Measurements from ENCODE around the gene UBE4B. TPM values are rescaled to one million over a fixed set of nuclear protein-coding genes. Genes with fewer than 3 reads are reported as not detected.

UBE4B gene
- total and polyA plus RNA-seq, 10 of the 15 experiments (the other 5 are each of a cell fraction or from before 2014, with no cell fraction given), result 2.9 to 32.6 (median 20.7) TPM

GRCh38 chr1:10032590-10033358 lies at the start of gene UBE4B (continued):
- no peak for TF ChIP-seq MTA2 (IDR thresholded peaks at IDR 0.05; ENCODE audit: low read depth)
- TF ChIP-seq MYC (IDR thresholded peaks at IDR 0.05; ENCODE audit: insufficient read depth, insufficient read length, insufficient replicate concordance, low read length, severe bottlenecking), result no peak
- TF ChIP-seq IRF3 (IDR thresholded peaks at IDR 0.05), result peak; percentile 59; the same call in 1 of the 2 replicates
- peak; percentile 86 for TF ChIP-seq LARP7 (IDR thresholded peaks at IDR 0.05)
- no peak for TF ChIP-seq IKZF2 (IDR thresholded peaks at IDR 0.05)
- TF ChIP-seq CREB1 (IDR thresholded peaks at IDR 0.05; ENCODE audit: low read depth), result peak; percentile 54; the same call in 1 of the 2 replicates
- no peak for TF ChIP-seq CUX1 (IDR thresholded peaks at IDR 0.05; ENCODE audit: insufficient replicate concordance, low read depth, low read length)
- peak; percentile 26; the same call in 1 of the 2 replicates for TF ChIP-seq PKNOX1 (IDR thresholded peaks at IDR 0.05)
- no peak for TF ChIP-seq KAT2A (conservative IDR thresholded peaks at IDR 0.05; ENCODE audit: control insufficient read depth, low read depth, low read length)
- peak; percentile 54; the same call in 1 of the 2 replicates for TF ChIP-seq NKRF (conservative IDR thresholded peaks at IDR 0.05)
- TF ChIP-seq CEBPB (IDR thresholded peaks at IDR 0.05; ENCODE audit: borderline replicate concordance in 1 of 2, low read depth in 2 of 2, low read length in 2 of 2), result no peak
- peak; percentile 40 for TF ChIP-seq SMAD1 (IDR thresholded peaks at IDR 0.05; ENCODE audit: low read depth, partially characterized antibody)
- no peak for TF ChIP-seq MEF2B (IDR thresholded peaks at IDR 0.05; ENCODE audit: partially characterized antibody, poor library complexity, severe bottlenecking)
- peak; percentile 63 for TF ChIP-seq RAD21 (IDR thresholded peaks at IDR 0.05; ENCODE audit: insufficient read depth, low read depth, low read length)
- no peak for TF ChIP-seq HDAC2 (IDR thresholded peaks at IDR 0.05)
- peak; percentile 85 to 97 for TF ChIP-seq BHLHE40 (IDR thresholded peaks at IDR 0.05; ENCODE audit: borderline replicate concordance in 1 of 2, low read depth in 2 of 2, low read length in 1 of 2)
- TF ChIP-seq BCL11A (IDR thresholded peaks at IDR 0.05; ENCODE audit: low read depth, low read length), result no peak
- peak; percentile 71 for TF ChIP-seq BMI1 (IDR thresholded peaks at IDR 0.05; ENCODE audit: borderline replicate concordance)
